GM23338 (cell line): ENCODE results near the gene CENPL. TPM values are rescaled to one million over a fixed set of nuclear protein-coding genes. Genes with fewer than 3 reads are reported as not detected.

Experiments
- ATAC-seq: fragments of 200-7000 bp; cut with Tn5 transposase; 3 replicates; pipeline ENCODE4 v1.9.1; 2020
- DNase-seq: peaks from one replicate; pipeline ENCODE4 v3.0.0-alpha.2; 2015; ENCODE audit warnings: low spot score
- H2AFZ ChIP-seq: fragments of 200-600 bp; sonication (generic); 2 replicates; pipeline ENCODE4 v1.8.0; 2016; ENCODE audit warnings: antibody characterized with exemption, mild to moderate bottlenecking, moderate library complexity
- H3F3A ChIP-seq: fragments of 200-600 bp; sonication (generic); replicated peaks from 2 replicates; pipeline ENCODE4 v1.8.0; 2017; ENCODE audit warnings: antibody characterized with exemption, mixed run types, low read depth
- H3K27ac ChIP-seq: fragments of 200-600 bp; sonication (generic); 2 replicates; pipeline ENCODE4 v1.6.1; 2016; ENCODE audit warnings: low read depth
- H3K27me3 ChIP-seq: fragments of 200-600 bp; sonication (generic); 2 replicates; pipeline ENCODE4 v1.8.0; 2016; ENCODE audit warnings: mild to moderate bottlenecking, mixed run types, moderate library complexity; ENCODE audit not compliant: insufficient read depth
- H3K36me3 ChIP-seq: fragments of 200-600 bp; sonication (generic); 2 replicates; pipeline ENCODE4 v1.8.0; 2016; ENCODE audit warnings: mild to moderate bottlenecking; ENCODE audit not compliant: insufficient read depth
- H3K4me1 ChIP-seq: fragments of 200-600 bp; sonication (generic); 2 replicates; pipeline ENCODE4 v1.8.0; 2016; ENCODE audit warnings: mild to moderate bottlenecking, moderate library complexity; ENCODE audit not compliant: insufficient read depth
- H3K4me2 ChIP-seq: fragments of 200-600 bp; sonication (generic); 2 replicates; pipeline ENCODE4 v1.7.1; 2017; ENCODE audit warnings: mixed run types
- H3K4me3 ChIP-seq: fragments of 200-600 bp; sonication (generic); 2 replicates; pipeline ENCODE4 v1.6.1; 2016; ENCODE audit warnings: mixed run types
- H3K79me2 ChIP-seq: fragments of 200-600 bp; sonication (generic); replicated peaks from 2 replicates; pipeline ENCODE4 v1.8.0; 2017; ENCODE audit warnings: mild to moderate bottlenecking; ENCODE audit not compliant: insufficient read depth
- H3K9me2 ChIP-seq: fragments of 200-600 bp; sonication (generic); 2 replicates; pipeline ENCODE4 v1.8.0; 2017; ENCODE audit not compliant: insufficient read depth
- H4K20me1 ChIP-seq: fragments of 200-600 bp; sonication (generic); replicated peaks from 2 replicates; pipeline ENCODE4 v1.8.0; 2017; ENCODE audit warnings: mild to moderate bottlenecking; ENCODE audit not compliant: insufficient read depth
- H3K27ac Mint-ChIP-seq: 2 replicates; pipeline ENCODE4 v1.8.0; 2020; ENCODE audit warnings: inconsistent platforms, mild to moderate bottlenecking, moderate library complexity, mixed read lengths
- H3K27me3 Mint-ChIP-seq: 3 replicates; pipeline ENCODE4 v1.8.0; 2022; ENCODE audit warnings: low read depth, mild to moderate bottlenecking, moderate library complexity, mixed read lengths, inconsistent platforms; ENCODE audit not compliant: insufficient read depth, poor library complexity
- H3K36me3 Mint-ChIP-seq: 3 replicates; pipeline ENCODE4 v1.8.0; 2021; ENCODE audit warnings: low read depth, mild to moderate bottlenecking, inconsistent platforms, moderate library complexity, mixed read lengths
- H3K4me1 Mint-ChIP-seq: 3 replicates; pipeline ENCODE4 v1.8.0; 2020; ENCODE audit warnings: mild to moderate bottlenecking, inconsistent platforms, mixed read lengths
- H3K4me3 Mint-ChIP-seq: 3 replicates; pipeline ENCODE4 v1.8.0; 2021; ENCODE audit warnings: moderate library complexity, mild to moderate bottlenecking, inconsistent platforms, mixed read lengths
- H3K9me3 Mint-ChIP-seq: 3 replicates; pipeline ENCODE4 v1.8.0; 2020; ENCODE audit warnings: moderate library complexity, mild to moderate bottlenecking, inconsistent platforms, mixed read lengths
- CREB1 ChIP-seq: fragments of 250-450 bp; sonication (Bioruptor Pico); IDR thresholded peaks from 2 replicates; pipeline ENCODE4 v1.5.0; 2020; ENCODE audit warnings: low read depth, mild to moderate bottlenecking, moderate library complexity
- EZH2 ChIP-seq: fragments of 200-600 bp; sonication (generic); IDR thresholded peaks from one replicate; pipeline ENCODE4 v1.8.0; 2017; ENCODE audit warnings: antibody characterized with exemption, mild to moderate bottlenecking, low read depth; ENCODE audit not compliant: unreplicated experiment
- EZH2phosphoT487 ChIP-seq: fragments of 200-600 bp; sonication (generic); IDR thresholded peaks from one replicate; pipeline ENCODE4 v1.8.1; 2018; ENCODE audit warnings: antibody characterized with exemption; ENCODE audit not compliant: unreplicated experiment
- JUNB ChIP-seq: IDR thresholded peaks from one replicate; pipeline ENCODE4 v1.6.1; 2016; ENCODE audit warnings: antibody characterized with exemption; ENCODE audit not compliant: unreplicated experiment
- NANOG ChIP-seq: IDR thresholded peaks from 2 replicates; pipeline ENCODE4 v1.6.1; 2016; ENCODE audit warnings: antibody characterized with exemption, borderline replicate concordance
- POLR2AphosphoS5 ChIP-seq: IDR thresholded peaks from 2 replicates; pipeline ENCODE4 v1.6.1; 2016; ENCODE audit warnings: antibody characterized with exemption, low read depth
- STAT1 ChIP-seq: IDR thresholded peaks from one replicate; pipeline ENCODE4 v1.6.1; 2016; ENCODE audit warnings: antibody characterized with exemption; ENCODE audit not compliant: unreplicated experiment
- ZNF114 ChIP-seq: fragments of 250-450 bp; sonication (Bioruptor Pico); IDR thresholded peaks from 2 replicates; pipeline ENCODE4 v1.5.0; 2020; ENCODE audit warnings: mild to moderate bottlenecking, moderate library complexity
- ZNF331 ChIP-seq: fragments of 250-450 bp; sonication (Bioruptor Pico); IDR thresholded peaks from 2 replicates; pipeline ENCODE4 v1.5.0; 2020; ENCODE audit warnings: low read depth, mild to moderate bottlenecking, moderate library complexity
- polyA plus RNA-seq: library from polyadenylated mRNA; unstranded; fragments of >200 nt; fragmentation: Nextera tagmentation; extraction: Ambion mirVana; gene quantifications from 2 replicates; pipeline ENCODE4 v1.2.1, GENCODE V29; 2016
- total RNA-seq: library from RNA; depleted of rRNA; stranded (reverse); fragments of >200 nt; shearing (Covaris generic); gene quantifications from 2 replicates; pipeline ENCODE4 v1.2.3, GENCODE V29; 2014
- TF ChIP-seq, protein P1 (sequence below): fragments of 250-450 bp; sonication (Bioruptor Pico); IDR thresholded peaks from 2 replicates; pipeline ENCODE4 v1.5.0; 2020; ENCODE audit warnings: mild to moderate bottlenecking, moderate library complexity
- TF ChIP-seq, protein P2 (sequence below): IDR thresholded peaks from 2 replicates; pipeline ENCODE4 v1.6.1; 2016; ENCODE audit warnings: antibody characterized with exemption
- TF ChIP-seq, protein P3 (sequence below): IDR thresholded peaks from one replicate; pipeline ENCODE4 v1.6.1; 2018; ENCODE audit warnings: antibody characterized with exemption; ENCODE audit not compliant: unreplicated experiment
- TF ChIP-seq, protein P4 (sequence below), 2 experiments: fragments of 200-600 bp in 1 of 2; sonication (generic) in 1 of 2; conservative IDR thresholded peaks; 2 replicates each; pipeline versions ENCODE4 v1.5.1 to v1.6.1; 2016 to 2017; ENCODE audit warnings: antibody characterized with exemption in 2 of 2, low read depth in 2 of 2, mild to moderate bottlenecking in 2 of 2, moderate library complexity in 1 of 2

CENPL gene
- total and polyA plus RNA-seq, 2 experiments from 2014 or later: 13.6 to 23.5 TPM

DNA sequence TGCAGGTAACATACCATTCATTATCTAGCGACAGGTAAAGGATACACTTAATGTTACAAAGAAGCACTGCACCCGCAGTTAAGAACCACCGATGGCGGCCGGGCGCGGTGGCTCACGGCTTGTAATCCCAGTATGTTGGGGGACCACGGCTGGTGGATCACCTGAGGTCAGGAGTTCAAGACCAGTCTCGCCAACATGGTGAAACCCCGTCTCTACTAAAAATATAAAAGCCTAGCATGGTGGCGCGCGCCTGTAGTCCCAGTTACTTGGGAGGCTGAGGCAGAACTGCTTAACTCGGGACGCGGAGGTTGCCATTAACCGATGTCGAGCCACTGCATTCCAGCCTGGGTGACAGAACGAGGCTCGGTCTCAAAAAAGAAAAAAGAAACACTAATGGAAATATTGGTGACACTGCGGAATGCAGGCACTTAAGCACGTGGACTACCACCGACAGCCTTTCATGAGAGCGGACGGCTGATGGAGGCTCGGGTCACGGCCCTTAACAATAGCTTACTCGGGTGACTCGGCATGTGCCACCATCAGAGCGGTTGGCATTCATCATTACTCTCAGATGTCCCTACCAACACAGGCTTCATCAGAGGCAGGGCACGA lies 42.6 kb upstream of the CENPL start:
- peak overlapping the region; percentile 90 for H3K4me3 ChIP-seq
- H3K4me1 ChIP-seq: peaks cover 35% of the 10 kb centered on the region
- Mint-ChIP-seq H3K36me3 (peaks cover 71% of the 10 kb centered on the region), H3K4me1 (peaks cover 41% of the 10 kb centered on the region), H3K27ac (peak overlapping the region; percentile 100), H3K9me3 (peaks cover 13% of the 10 kb centered on the region; the same call in 2 of the 3 replicates), H3K4me3 (peak overlapping the region; percentile 100), H3K27me3 (peaks cover 48% of the 10 kb centered on the region)
- H3K27me3 ChIP-seq: no peaks in the 10 kb centered on the region
- no peak overlapping the region for H2AFZ ChIP-seq
- H3K36me3 ChIP-seq: peaks cover 42% of the 10 kb centered on the region
- H3K4me2 ChIP-seq: peak overlapping the region; percentile 87
- ATAC-seq (no peak), DNase-seq (no peak)
- peaks cover 16% of the 10 kb centered on the region for H4K20me1 ChIP-seq
- H3F3A ChIP-seq: peaks cover 59% of the 10 kb centered on the region
- H3K9me2 ChIP-seq: no peaks in the 10 kb centered on the region
- TF ChIP-seq POLR2AphosphoS5: no peak
- TF ChIP-seq ZNF331: no peak
- TF ChIP-seq, protein P1, sequence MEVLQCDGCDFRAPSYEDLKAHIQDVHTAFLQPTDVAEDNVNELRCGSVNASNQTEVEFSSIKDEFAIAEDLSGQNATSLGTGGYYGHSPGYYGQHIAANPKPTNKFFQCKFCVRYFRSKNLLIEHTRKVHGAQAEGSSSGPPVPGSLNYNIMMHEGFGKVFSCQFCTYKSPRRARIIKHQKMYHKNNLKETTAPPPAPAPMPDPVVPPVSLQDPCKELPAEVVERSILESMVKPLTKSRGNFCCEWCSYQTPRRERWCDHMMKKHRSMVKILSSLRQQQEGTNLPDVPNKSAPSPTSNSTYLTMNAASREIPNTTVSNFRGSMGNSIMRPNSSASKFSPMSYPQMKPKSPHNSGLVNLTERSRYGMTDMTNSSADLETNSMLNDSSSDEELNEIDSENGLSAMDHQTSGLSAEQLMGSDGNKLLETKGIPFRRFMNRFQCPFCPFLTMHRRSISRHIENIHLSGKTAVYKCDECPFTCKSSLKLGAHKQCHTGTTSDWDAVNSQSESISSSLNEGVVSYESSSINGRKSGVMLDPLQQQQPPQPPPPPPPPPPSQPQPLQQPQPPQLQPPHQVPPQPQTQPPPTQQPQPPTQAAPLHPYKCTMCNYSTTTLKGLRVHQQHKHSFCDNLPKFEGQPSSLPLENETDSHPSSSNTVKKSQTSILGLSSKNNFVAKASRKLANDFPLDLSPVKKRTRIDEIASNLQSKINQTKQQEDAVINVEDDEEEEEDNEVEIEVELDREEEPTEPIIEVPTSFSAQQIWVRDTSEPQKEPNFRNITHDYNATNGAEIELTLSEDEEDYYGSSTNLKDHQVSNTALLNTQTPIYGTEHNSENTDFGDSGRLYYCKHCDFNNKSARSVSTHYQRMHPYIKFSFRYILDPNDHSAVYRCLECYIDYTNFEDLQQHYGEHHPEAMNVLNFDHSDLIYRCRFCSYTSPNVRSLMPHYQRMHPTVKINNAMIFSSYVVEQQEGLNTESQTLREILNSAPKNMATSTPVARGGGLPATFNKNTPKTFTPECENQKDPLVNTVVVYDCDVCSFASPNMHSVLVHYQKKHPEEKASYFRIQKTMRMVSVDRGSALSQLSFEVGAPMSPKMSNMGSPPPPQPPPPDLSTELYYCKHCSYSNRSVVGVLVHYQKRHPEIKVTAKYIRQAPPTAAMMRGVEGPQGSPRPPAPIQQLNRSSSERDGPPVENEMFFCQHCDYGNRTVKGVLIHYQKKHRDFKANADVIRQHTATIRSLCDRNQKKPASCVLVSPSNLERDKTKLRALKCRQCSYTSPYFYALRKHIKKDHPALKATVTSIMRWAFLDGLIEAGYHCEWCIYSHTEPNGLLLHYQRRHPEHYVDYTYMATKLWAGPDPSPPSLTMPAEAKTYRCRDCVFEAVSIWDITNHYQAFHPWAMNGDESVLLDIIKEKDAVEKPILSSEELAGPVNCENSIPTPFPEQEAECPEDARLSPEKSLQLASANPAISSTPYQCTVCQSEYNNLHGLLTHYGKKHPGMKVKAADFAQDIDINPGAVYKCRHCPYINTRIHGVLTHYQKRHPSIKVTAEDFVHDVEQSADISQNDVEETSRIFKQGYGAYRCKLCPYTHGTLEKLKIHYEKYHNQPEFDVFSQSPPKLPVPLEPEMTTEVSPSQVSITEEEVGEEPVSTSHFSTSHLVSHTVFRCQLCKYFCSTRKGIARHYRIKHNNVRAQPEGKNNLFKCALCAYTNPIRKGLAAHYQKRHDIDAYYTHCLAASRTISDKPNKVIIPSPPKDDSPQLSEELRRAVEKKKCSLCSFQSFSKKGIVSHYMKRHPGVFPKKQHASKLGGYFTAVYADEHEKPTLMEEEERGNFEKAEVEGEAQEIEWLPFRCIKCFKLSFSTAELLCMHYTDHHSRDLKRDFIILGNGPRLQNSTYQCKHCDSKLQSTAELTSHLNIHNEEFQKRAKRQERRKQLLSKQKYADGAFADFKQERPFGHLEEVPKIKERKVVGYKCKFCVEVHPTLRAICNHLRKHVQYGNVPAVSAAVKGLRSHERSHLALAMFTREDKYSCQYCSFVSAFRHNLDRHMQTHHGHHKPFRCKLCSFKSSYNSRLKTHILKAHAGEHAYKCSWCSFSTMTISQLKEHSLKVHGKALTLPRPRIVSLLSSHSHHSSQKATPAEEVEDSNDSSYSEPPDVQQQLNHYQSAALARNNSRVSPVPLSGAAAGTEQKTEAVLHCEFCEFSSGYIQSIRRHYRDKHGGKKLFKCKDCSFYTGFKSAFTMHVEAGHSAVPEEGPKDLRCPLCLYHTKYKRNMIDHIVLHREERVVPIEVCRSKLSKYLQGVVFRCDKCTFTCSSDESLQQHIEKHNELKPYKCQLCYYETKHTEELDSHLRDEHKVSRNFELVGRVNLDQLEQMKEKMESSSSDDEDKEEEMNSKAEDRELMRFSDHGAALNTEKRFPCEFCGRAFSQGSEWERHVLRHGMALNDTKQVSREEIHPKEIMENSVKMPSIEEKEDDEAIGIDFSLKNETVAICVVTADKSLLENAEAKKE (CRISPR knock-in tag): no peak
- TF ChIP-seq, protein P2, sequence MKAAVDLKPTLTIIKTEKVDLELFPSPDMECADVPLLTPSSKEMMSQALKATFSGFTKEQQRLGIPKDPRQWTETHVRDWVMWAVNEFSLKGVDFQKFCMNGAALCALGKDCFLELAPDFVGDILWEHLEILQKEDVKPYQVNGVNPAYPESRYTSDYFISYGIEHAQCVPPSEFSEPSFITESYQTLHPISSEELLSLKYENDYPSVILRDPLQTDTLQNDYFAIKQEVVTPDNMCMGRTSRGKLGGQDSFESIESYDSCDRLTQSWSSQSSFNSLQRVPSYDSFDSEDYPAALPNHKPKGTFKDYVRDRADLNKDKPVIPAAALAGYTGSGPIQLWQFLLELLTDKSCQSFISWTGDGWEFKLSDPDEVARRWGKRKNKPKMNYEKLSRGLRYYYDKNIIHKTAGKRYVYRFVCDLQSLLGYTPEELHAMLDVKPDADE: no peak
- no peak for TF ChIP-seq STAT1
- TF ChIP-seq CREB1: no peak
- no peak for TF ChIP-seq ZNF114 (CRISPR knock-in tag)
- no peak for TF ChIP-seq EZH2
- TF ChIP-seq EZH2phosphoT487: no peak
- TF ChIP-seq JUNB: no peak
- TF ChIP-seq, protein P3, sequence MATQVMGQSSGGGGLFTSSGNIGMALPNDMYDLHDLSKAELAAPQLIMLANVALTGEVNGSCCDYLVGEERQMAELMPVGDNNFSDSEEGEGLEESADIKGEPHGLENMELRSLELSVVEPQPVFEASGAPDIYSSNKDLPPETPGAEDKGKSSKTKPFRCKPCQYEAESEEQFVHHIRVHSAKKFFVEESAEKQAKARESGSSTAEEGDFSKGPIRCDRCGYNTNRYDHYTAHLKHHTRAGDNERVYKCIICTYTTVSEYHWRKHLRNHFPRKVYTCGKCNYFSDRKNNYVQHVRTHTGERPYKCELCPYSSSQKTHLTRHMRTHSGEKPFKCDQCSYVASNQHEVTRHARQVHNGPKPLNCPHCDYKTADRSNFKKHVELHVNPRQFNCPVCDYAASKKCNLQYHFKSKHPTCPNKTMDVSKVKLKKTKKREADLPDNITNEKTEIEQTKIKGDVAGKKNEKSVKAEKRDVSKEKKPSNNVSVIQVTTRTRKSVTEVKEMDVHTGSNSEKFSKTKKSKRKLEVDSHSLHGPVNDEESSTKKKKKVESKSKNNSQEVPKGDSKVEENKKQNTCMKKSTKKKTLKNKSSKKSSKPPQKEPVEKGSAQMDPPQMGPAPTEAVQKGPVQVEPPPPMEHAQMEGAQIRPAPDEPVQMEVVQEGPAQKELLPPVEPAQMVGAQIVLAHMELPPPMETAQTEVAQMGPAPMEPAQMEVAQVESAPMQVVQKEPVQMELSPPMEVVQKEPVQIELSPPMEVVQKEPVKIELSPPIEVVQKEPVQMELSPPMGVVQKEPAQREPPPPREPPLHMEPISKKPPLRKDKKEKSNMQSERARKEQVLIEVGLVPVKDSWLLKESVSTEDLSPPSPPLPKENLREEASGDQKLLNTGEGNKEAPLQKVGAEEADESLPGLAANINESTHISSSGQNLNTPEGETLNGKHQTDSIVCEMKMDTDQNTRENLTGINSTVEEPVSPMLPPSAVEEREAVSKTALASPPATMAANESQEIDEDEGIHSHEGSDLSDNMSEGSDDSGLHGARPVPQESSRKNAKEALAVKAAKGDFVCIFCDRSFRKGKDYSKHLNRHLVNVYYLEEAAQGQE: no peak
- TF ChIP-seq NANOG: no peak
- TF ChIP-seq, protein P4, sequence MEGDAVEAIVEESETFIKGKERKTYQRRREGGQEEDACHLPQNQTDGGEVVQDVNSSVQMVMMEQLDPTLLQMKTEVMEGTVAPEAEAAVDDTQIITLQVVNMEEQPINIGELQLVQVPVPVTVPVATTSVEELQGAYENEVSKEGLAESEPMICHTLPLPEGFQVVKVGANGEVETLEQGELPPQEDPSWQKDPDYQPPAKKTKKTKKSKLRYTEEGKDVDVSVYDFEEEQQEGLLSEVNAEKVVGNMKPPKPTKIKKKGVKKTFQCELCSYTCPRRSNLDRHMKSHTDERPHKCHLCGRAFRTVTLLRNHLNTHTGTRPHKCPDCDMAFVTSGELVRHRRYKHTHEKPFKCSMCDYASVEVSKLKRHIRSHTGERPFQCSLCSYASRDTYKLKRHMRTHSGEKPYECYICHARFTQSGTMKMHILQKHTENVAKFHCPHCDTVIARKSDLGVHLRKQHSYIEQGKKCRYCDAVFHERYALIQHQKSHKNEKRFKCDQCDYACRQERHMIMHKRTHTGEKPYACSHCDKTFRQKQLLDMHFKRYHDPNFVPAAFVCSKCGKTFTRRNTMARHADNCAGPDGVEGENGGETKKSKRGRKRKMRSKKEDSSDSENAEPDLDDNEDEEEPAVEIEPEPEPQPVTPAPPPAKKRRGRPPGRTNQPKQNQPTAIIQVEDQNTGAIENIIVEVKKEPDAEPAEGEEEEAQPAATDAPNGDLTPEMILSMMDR (conservative IDR thresholded peaks at IDR 0.05; ENCODE audit: low read depth in 2 of 2): no peak
- peaks cover 61% of the 10 kb centered on the region for H3K79me2 ChIP-seq
- H3K27ac ChIP-seq: peak overlapping the region; percentile 96
